ENCODE results near the gene DISC1. TPM values are rescaled to one million over a fixed set of nuclear protein-coding genes. Genes with fewer than 3 reads are reported as not detected.

DISC1 gene
- total RNA-seq, 1 donor from 2014 or later: 16.0 TPM

DNA sequence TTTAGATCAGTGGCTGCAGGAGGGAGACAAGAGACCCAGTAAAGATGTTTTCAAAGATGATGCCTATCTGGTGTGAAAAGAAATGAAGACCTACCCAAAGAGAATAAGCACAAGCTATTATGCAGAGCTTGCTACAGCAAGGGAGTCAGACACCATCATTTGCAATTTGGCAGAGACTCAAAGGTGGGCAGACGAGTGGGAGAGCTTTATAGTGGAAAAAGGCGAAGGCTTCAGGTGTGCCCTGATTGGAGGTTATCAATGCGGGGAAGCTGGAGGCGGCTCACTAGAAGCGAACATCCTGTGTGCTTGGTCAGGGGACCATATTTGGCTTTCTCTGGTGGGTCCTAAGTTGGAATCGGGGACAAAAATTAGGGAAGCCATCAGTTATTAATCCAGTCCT lies 183.8 kb downstream of the DISC1 start:
- H3K36me3 ChIP-seq: peaks cover 0 to 3% of the 10 kb centered on the region in 2 donors
- no peak for DNase-seq (ENCODE audit: low spot score in 2 of 2)
- H3K4me3 ChIP-seq: no peak overlapping the region
- TF ChIP-seq, protein P1, sequence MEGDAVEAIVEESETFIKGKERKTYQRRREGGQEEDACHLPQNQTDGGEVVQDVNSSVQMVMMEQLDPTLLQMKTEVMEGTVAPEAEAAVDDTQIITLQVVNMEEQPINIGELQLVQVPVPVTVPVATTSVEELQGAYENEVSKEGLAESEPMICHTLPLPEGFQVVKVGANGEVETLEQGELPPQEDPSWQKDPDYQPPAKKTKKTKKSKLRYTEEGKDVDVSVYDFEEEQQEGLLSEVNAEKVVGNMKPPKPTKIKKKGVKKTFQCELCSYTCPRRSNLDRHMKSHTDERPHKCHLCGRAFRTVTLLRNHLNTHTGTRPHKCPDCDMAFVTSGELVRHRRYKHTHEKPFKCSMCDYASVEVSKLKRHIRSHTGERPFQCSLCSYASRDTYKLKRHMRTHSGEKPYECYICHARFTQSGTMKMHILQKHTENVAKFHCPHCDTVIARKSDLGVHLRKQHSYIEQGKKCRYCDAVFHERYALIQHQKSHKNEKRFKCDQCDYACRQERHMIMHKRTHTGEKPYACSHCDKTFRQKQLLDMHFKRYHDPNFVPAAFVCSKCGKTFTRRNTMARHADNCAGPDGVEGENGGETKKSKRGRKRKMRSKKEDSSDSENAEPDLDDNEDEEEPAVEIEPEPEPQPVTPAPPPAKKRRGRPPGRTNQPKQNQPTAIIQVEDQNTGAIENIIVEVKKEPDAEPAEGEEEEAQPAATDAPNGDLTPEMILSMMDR (IDR thresholded peaks at IDR 0.05): no peak
- intact Hi-C loops (cut with DNase I): no loop called here
- no peak overlapping the region for H3K27ac ChIP-seq
- no peaks in the 10 kb centered on the region for H3K4me1 ChIP-seq
- no peaks in the 10 kb centered on the region for H3K27me3 ChIP-seq
- H3K9me3 ChIP-seq: no peaks in the 10 kb centered on the region

DNA sequence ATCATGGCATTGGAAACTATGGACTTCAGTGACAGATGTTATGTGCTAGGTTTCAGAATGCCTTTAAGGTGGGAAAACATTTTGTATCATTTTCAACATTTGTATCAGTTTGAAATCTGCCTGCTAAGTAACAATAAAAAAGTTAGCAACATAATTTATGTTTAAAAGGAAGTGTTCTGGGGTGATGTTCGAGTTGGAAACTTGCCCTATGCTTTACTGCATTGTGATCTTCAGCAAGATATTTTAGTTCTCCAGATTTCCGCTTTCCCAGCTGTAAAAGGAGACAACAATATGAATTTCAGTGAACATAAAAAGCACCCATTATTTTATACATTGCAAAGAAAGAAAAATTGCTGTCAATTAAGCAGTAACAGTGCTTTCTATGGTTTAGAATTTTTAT lies 187.4 kb downstream of the DISC1 start:
- H3K27me3 ChIP-seq: no peaks in the 10 kb centered on the region
- intact Hi-C loops (cut with DNase I): no loop called here
- no peak overlapping the region for H3K27ac ChIP-seq
- DNase-seq (ENCODE audit: low spot score in 2 of 2): no peak
- TF ChIP-seq, protein P1 (IDR thresholded peaks at IDR 0.05): no peak
- peaks cover 0 to 3% of the 10 kb centered on the region in 2 donors for H3K36me3 ChIP-seq
- no peaks in the 10 kb centered on the region for H3K4me1 ChIP-seq
- no peaks in the 10 kb centered on the region for H3K9me3 ChIP-seq
- H3K4me3 ChIP-seq: no peak overlapping the region

DNA sequence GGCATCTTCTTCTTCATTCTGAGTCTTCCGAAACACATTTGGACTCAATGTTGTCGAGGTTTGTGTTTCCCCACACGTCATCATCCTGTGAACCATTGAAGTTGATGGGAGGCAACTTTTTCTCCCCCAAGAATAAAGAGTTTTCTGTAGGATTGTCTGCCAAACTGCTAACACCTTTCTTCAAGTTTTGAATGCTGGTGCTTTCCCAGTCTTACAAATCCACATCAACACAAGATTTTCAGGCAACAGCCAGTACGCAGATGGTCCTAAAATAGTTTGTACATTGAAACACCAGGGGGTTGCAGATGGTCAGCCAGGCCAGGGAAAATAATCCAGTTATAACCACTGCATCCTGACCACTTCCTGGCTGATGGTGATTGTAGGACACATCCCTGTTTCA lies 187.9 kb downstream of the DISC1 start:
- no peak for DNase-seq (ENCODE audit: low spot score in 2 of 2)
- TF ChIP-seq, protein P1 (IDR thresholded peaks at IDR 0.05): no peak
- Histone ChIP-seq H3K36me3 (peaks cover 0 to 3% of the 10 kb centered on the region in 2 donors), H3K9me3 (no peaks in the 10 kb centered on the region), H3K4me1 (no peaks in the 10 kb centered on the region), H3K27ac (no peak overlapping the region), H3K27me3 (no peaks in the 10 kb centered on the region), H3K4me3 (no peak overlapping the region)
- intact Hi-C loops (cut with DNase I): no loop called here

DNA sequence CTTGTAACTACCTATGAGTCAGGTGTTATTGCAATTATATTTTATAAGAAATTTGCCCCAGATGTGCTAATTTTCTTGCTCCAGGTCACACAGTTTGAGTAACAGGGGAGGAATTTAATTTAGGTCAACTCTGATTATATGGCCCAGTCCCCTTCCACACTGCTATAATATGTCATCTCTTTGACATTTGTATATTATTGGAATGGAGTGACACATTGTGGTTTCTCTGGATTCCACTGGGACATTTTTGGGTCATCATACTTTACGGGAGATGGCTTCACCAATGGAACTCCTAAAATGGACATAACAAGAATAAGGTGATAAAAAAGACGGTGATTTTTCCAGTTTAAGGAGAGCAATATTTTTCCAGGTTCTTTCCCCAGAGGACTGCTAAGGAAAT lies 191.2 kb downstream of the DISC1 start:
- Histone ChIP-seq H3K4me3 (no peak overlapping the region), H3K36me3 (peaks cover 0 to 3% of the 10 kb centered on the region in 2 donors), H3K4me1 (no peaks in the 10 kb centered on the region), H3K27me3 (no peaks in the 10 kb centered on the region), H3K9me3 (no peaks in the 10 kb centered on the region), H3K27ac (no peak overlapping the region)
- TF ChIP-seq, protein P1 (IDR thresholded peaks at IDR 0.05): no peak
- intact Hi-C loops (cut with DNase I): no loop called here
- DNase-seq (ENCODE audit: low spot score in 2 of 2): no peak

DNA sequence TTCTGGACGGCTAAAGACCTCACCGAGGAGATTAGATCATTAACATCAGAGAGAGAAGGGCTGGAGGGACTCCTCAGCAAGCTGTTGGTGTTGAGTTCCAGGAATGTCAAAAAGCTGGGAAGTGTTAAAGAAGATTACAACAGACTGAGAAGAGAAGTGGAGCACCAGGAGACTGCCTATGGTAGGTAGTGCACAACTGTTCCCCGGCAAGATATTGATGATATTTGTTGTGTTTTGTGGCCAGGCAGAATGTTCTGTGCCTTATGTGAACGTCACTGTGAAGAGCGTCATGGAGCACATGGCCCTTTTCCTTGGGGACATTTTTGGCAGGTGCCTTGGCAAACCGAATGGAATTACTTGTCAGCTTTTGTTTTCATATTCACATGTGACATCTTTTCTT lies 191.7 kb downstream of the DISC1 start:
- peaks cover 0 to under 1% of the 10 kb centered on the region in 2 donors for H3K36me3 ChIP-seq
- H3K4me1 ChIP-seq: no peaks in the 10 kb centered on the region
- TF ChIP-seq, protein P1 (IDR thresholded peaks at IDR 0.05): no peak
- no peaks in the 10 kb centered on the region for H3K27me3 ChIP-seq
- H3K4me3 ChIP-seq: no peak overlapping the region
- DNase-seq (ENCODE audit: low spot score in 2 of 2): no peak
- no peaks in the 10 kb centered on the region for H3K9me3 ChIP-seq
- intact Hi-C loops (cut with DNase I): no loop called here
- H3K27ac ChIP-seq: no peak overlapping the region

DNA sequence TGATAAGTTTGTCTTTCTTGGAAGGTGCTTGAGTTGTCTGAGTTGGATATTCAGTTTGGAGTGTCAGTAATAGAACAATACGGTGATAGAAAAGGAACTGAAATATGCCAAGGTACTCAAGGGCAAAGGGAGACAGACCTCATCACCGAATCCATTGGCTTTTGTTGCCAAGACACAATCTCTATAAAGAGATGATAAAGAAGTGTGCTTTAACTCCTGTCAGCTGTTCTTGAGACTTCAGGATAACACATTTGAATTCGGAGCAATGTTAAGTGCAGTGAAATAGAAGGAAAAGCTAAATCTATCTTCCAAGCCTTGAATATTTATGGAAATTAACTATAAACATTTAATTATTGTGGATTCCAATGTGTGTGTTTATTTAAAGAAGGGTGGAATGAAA lies 194.7 kb downstream of the DISC1 start:
- Histone ChIP-seq H3K4me3 (no peak overlapping the region), H3K36me3 (no peaks in the 10 kb centered on the region), H3K4me1 (no peaks in the 10 kb centered on the region), H3K9me3 (no peaks in the 10 kb centered on the region), H3K27me3 (no peaks in the 10 kb centered on the region), H3K27ac (no peak overlapping the region)
- TF ChIP-seq, protein P1 (IDR thresholded peaks at IDR 0.05): no peak
- DNase-seq (ENCODE audit: low spot score in 2 of 2): no peak
- intact Hi-C loops (cut with DNase I): no loop called here
